GM19452 (cell line): Measurements from ENCODE around the gene AIG1.

Experiments
- ATAC-seq: cut with Tn5 transposase; IDR thresholded peaks from one replicate; pipeline ENCODE4 v1.9.1; 2021; ENCODE audit not compliant: unreplicated experiment

AIG1 gene

DNA sequence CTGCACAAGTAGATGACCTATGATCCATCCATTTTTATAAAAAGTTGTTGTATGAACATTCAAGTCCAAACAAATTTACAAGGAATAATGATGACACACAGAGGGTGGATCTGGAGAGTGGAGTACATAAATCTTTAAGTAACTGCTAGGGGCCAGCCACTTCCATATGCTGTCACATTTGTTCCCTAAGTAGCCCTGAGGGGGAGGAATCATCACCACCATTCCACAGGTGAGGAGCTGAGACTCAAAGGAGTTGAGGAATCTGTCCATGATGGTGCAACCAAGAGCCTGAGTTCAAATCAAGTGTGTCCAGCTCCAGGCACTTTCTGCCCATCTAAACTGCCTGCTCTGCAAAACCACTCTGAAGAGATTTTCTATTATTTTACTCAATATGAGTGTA, 132.1 kb downstream of the AIG1 start:
- ATAC-seq, result no peak

GRCh38 chr6:143193571-143194094, 132.9 kb downstream of the AIG1 start:
- no peak for ATAC-seq

DNA sequence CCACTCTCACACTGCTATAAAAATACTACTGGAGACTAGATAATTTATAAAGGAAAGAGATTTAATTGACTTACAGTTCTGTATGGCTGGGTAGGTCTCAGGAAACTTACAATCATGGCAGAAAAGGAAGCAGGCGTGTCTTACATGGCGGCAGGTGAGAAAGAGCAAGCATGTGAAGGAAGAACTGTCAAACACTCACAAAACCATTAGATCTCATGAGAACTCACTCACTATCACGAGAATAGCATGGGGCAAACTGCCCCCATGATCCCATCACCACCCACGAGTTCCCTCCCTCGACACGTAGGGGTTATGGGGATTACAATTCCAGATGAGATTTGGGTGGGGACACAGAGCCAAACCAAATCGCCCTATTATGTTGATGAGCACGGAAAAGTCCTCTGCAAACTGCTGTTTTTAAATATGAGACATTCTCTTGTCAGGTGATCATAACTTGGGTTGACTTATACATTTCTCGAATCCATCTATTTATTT, 133.5 kb downstream of the AIG1 start:
- ATAC-seq, result no peak

- ATAC-seq, result no peak
Observed at GRCh38 chr6:143195349-143195845, 134.7 kb downstream of the AIG1 start.

- ATAC-seq, result no peak
Observed at GRCh38 chr6:143196525-143197225, 136.0 kb downstream of the AIG1 start.

DNA sequence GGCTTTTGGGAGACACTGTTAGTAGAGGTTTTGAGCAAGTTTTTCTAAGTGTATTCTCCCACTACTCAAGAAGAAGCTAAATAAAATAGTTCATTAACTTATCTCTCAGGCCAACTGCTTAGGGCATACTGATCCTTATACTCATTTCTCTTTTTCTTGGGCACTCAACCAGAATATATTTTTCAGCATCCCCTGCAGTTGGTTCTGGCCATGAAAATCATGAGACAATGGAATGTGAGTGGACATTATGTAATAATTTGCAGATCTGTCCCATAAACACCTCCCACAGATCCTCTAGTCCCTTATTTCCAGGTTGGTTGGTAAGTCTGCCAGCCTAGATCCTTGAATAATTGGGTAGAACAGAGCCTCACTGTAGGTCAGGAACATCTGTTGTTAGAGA, 136.7 kb downstream of the AIG1 start:
- no peak for ATAC-seq

- ATAC-seq, result no peak
Observed at GRCh38 chr6:143198312-143198711, 137.6 kb downstream of the AIG1 start.

- no peak for ATAC-seq
Observed at GRCh38 chr6:143199291-143199690, 138.6 kb downstream of the AIG1 start.

- no peak for ATAC-seq
Observed at GRCh38 chr6:143200167-143200770, 139.6 kb downstream of the AIG1 start.

DNA sequence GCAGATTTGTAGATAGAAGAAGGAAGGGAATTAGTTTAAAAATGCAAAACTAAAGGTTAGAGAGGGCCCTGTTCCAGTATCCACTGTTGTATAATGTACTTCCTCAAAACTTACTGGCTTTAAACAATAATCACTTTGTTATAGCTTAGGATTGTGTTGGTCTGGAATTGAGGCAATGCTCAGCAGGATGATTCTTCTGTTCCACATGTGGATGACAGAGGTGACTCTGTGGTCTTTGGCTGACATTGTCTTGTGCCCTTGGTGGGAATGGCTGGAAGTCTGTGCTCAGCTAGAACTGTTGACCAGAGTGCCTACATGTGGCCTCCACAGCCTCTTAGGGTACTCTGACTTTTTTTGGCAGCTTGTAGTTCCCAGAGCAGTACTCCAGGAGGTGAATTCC, 143.4 kb downstream of the AIG1 start:
- ATAC-seq, result no peak

DNA sequence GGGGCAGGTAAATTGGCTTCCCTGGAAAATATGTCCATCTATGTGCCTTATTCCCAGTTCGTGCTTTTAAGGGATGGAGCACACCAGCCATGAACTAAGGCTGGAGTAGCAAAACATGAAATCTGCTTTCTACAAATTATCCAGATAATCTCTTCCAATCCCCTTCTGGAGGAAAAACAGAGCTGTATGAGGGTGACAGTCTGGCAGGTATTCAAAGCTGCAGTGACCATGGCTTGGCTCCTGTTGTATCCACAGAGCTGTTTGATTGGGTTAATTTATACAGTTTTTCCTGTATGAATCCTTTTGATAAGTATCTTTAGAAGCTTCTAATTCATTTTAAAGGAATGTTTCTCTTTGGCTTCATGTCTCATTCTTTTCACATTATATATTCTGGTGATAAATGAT, 144.4 kb downstream of the AIG1 start:
- ATAC-seq, result no peak

- ATAC-seq, result no peak
Observed at GRCh38 chr6:143205585-143205984, 144.9 kb downstream of the AIG1 start.

DNA sequence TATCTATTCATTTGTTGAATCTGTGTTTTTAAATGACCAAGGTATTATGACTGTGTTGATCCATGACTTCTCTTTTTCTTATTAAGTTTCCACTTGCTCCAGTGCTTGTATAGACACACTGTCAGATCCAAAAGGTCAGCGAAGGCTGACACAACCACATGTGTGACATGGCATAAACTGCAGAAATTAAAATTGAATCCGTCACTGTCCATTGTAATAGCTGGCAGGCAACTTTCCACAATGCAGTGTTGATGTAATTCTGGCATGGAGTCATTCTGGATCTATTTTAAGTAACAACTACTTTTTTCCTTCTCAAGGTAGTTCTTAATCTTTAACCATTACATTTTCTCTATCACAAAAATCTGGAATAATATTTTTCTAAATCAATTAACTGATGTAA, 145.3 kb downstream of the AIG1 start:
- no peak for ATAC-seq

GRCh38 chr6:143206550-143206949, 145.9 kb downstream of the AIG1 start:
- ATAC-seq, result no peak

- ATAC-seq, result no peak
Observed at GRCh38 chr6:143210420-143210819, 149.7 kb downstream of the AIG1 start.

DNA sequence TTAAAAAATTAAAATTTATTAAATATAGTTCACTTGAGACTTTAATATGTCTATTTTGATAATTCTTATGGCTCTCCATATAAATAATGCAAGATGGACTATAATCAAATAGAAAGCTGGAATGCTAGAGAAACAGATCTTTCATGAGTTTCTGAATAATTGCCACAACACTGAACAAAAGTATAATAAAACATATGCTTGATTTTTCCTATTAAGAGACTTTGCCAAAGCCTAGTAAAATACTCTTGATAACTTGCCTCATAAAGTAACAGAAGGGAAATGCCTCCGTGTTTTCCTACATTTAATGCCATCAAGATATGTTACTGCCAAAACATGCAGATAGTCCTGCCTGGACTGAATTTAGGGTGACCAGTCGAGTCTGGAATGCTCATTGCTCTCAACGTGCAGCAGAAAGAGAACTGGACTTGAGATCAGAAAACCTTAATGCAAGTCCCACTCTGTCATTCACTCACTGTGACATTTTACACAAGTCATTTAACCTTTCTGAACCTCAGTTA, 153.2 kb downstream of the AIG1 start:
- no peak for ATAC-seq

GRCh38 chr6:143215363-143215762, 154.7 kb downstream of the AIG1 start:
- ATAC-seq, result no peak

DNA sequence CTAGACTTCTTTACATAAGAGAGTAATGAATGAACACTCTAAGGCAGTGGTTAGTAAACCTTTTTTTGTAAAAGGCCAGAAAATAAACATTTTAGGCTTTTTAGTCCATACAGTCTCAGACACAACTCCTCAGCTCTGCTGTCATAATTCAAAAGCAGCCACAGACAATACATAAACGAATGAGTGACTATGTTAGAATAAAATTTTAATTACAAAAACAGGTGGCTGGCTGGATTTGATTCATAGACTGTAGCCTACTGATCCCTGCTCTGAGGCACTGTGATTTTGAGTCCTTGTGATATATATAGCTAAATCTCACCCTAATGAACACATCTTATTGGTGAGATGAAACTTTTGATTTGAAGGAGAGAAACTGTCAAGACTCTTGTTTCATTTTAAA, 155.1 kb downstream of the AIG1 start:
- no peak for ATAC-seq

DNA sequence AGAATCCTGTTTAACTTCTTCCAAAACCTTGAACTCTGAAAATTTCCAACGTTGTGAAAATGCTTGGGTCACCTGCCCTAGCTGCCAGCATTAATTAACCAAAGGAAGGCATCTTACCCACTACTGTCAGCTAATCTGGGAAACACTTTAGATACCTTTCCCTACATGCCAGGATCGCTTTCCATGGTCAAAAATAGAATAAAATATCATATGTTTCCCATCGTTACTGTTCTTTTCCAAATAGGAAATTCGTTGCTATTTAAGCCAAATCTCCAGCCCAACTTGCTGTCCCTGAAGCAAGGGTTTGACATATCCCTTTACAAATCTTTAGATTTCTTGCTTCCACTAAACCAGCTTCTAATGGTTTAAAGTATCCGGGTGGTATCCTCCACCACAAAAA, 157.5 kb downstream of the AIG1 start:
- no peak for ATAC-seq

DNA sequence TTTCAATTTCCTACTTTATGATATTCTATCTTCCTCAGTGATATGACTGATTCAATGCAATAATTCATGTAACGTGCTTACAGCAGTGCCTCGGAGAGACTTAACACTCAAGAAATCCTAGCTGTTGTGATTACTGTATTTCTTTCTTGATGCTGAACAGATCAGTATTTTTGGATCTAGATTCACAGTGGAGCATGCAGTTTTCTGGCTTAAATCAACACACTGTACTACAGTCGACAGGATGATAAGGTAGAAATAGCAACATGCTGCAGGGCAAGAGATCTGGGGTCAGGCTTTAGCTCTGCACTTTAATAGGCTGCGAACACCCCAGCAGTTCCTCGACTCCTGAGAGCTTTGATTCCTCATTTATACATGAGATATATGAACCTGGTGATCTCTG, 161.0 kb downstream of the AIG1 start:
- ATAC-seq, result no peak

DNA sequence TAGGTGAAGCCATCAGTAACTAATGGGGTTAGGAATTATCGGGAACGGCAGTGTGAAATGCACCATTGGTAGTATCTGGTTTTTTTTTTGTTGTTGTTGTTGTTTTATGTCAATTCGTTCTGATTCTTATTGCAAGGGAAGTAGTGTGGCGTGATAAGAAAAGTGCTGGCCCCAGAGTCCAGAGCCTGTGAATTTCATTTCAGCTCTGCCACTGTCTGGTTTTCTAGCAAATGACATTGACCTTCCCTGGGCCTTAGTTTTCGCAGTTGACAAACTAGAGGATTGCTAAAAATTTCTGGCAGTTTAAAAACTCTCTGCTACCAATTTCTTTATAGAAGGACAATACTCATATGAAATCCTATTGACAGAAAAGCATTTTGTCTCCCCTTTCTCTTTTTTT, 161.6 kb downstream of the AIG1 start:
- no peak for ATAC-seq

DNA sequence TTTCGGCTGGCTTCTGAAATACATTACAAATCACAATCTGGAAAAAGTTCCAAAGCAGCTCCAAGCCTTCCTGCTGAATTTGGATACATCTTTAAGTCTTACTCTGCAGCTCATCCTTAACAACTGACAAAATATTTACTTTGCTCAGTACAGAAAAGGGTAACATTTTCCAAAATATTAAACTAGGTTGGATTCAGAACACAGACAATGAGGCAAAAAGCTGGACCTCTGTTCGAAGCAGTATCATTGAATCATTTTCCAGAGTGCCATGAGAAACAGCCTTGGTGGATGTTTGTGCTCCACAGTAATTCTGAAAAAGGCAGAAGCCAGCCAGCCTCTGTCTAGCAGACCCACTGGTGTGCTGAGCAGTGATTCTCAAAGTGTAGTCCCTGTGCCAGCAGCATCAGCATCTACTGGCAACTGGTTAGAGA, 162.1 kb downstream of the AIG1 start:
- ATAC-seq, result no peak
